Left kidney (tissue), 2 donors: ENCODE measurements around the gene UTS2B. TPM values are rescaled to one million over a fixed set of nuclear protein-coding genes. Genes with fewer than 3 reads are reported as not detected.

Experiments used
- DNase-seq: peaks from one replicate; pipeline ENCODE4 v3.0.0-alpha.2; 2013
- polyA plus RNA-seq: library from polyadenylated mRNA; unstranded; fragments of 120-200 nt; gene quantifications from one replicate; pipeline ENCODE4 v1.2.1, GENCODE V29; 2013; ENCODE audit not compliant: insufficient read length

Gene UTS2B
- polyA plus RNA-seq, 1 donor = 0.80 TPM

DNA sequence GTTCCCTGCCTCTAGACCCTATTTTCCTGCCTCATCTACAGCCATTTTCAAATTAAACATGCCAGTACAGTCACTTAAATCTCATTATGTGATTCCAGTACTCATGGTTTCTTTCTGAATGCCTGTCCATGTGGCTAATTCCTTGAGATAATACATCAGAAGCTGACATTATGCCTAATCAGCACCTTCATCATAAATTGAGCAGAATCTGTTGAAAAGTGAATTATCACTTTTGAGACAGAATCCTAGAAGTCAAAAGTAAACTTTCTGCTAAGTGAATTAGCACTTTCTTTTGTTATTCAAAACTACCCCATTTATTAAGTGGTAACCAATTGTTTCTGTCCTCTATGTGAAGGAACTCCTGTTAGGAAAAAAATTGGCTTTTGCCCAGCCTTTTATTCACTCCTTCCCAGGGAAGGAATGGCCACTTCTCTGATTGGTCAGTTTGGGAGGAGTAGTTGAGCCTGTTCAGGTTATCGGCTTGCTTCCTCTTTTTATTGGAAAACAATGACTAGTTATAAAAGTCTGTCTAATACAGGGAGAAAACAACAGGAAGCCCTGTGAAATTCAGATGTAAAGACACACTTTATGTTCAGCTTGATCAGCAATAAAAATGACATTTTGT is 90.8 kb downstream of the UTS2B start:
- no peak for DNase-seq

DNA sequence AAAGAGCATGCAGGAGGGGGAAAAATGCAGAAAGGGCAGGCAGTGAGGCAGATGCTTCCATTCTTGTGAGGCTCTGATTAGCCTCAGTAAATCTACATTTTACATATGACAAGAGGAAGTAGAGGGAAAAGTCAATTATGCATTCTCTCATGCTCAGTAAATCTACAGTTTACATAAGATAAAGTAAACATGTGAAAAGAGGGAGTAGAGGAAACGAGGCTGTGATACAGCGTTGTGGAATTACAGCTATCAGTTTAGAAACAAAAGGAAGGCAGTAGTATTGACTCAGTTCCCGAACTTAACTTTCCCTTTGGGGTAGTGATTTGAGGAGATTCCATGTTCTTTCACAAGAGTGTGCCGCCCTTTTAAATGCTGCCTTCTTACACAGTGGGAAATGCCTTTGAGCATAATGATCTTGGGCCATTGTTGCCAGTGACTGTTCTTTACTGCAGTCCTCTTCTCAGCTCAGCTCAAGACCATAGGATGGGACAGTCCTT is 92.0 kb downstream of the UTS2B start:
- no peak for DNase-seq

DNA sequence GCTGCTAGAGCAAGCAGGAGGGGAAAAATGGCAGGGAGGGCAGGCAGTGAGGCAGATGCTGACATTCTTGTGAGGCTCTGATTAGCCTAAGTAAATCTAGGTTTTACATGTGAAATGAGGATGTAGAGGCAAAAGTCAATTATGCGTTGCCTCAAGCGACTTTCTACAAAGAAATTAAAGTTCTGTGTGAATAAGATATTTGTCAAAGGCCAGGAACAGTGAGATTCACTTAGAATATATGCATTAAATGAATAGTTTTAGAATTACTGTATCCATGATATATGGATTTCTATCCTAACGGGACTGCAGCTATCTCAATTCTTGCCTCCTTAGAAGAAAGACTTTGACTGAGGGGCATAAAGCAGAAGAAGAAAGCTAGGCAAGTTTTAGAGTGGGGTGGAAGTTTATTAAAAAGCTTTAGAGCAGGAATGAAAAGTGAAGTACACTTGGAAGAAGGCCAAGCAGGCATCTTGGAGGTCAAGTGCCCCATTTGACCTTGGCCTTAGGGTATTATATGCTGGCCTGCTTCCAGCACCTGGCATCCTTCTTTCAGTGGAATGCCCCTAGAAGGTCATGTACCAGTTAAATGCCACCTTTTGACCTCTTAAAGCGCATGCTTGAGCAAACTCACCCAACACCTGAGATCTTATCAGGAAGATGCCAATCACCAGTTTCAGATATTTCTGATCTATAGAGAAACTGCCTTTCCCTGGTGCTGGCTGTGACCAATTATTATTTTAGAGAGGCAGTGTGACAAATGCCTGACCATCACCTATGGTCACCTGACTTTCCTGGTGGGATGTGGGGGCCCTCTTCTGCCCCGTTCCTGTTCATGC is 93.1 kb downstream of the UTS2B start:
- DNase-seq = no peak

DNA sequence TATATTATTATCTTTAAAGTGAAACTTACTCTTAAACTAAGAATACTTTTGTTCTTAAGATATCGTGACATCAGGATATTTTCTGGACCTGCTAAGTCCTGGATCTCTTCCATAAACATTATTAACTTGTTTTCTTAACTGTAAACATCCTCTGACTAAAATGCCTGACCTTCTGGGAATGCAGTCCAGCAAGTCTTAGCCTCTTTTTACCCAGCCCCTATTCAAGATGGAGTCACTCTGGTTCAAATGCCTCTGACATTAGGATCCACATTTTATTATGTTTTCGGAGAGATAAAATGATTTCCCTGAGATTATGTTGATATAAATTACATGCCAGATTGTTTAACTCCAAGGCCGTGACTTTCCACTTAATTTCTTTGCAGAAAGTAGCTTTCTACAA is 93.7 kb downstream of the UTS2B start:
- peak; percentile 13 for DNase-seq

DNA sequence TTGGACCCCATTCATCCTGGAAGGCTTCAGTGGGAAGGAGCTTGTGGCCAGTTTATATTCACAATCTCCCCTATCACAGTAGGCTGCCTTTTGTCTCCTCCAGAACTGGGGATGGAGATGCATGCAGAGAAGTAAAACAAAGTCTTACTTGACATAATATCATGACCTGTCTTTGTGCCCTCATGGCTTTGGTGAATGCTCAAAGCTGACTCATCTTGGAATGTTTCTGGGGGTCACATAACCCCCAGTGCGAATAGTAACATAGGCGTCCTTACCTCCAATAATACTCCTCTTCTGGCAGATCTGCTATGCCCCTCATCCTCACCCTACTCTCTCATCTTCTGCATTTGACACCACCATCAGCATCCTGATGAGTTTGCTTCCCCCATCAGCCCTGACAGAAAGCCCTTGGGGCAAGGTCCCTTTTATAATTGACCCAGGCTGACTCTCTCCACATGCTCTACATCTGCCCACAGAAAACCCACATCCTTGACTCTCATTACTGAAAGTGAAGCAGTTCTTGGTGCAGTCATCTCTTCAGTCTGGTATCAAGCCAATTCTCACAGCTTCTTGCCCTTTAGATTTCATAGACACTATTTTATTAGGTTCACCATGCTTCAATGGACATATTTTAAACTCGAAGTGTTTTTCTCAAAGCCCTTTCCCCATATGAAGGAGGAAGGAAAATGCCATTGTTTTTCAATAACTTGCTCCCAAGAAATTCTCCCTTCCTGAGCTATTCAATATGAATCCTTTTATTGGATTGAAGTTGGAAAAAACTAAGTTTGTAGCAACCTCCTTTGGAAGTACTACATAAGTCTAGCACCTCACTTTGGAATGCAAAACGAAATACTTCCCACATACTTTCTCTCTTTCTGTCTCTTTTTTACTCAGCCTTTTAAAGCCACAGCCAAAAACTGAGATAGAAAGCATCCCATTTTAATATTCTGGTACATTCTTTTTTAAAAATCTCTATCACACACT is 94.7 kb downstream of the UTS2B start:
- no peak for DNase-seq

DNA sequence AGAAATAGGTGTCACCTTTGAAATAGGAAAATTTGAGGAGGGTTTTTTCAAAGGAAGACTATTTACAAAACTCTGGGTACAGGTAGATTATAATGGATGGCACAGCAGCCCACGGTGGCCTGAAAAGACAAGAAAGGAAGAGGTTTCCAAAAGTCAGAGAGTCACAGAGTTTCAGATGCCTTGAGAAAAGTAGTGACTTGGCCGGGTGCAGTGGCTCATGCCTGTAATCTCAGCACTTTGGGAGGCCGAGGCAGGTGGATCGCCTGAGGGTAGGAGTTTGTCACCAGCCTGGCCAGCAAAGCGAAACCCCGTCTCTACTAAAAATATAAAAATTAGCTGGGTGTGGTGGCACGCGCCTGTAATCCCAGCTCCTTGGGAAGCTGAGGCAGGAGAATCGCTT is 96.1 kb downstream of the UTS2B start:
- no peak for DNase-seq

DNA sequence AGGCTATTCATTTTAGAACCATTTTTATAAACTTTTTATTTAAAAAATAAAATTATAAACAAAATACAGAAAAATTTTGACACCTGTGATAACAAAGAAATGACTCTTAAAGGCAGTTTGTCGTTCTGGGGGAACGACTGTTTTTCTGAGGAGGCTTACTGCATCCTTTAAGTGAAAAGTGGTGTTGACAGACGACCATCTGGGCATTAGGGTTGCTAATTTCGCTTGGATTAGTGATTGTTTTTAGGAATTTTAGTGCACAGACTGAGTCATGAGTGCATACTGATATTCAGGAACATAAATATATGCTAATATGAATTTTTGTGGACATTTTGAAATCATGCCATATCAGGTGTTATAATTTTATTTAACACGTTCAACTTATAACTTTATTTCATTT is 102.8 kb downstream of the UTS2B start:
- DNase-seq = no peak

DNA sequence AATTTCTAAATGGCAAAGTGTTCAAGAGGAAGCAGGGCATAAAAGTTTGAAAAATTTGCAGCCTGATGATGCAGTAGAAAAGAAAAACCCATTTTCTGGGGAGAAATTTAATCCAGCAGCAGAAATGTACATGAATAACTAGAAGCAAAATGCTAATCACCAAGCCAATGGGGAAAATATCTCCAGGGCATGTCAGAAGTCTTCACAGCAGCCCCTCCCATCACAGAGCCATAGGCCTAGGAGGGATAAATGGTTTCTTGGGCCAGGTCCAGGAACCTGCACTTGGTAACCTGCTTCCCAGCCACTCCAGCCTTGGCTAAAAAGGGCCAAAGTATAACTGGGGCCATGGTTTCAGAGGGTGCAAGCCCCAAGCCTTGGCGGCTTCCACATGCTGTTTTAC is 108.7 kb downstream of the UTS2B start:
- DNase-seq = no peak

DNA sequence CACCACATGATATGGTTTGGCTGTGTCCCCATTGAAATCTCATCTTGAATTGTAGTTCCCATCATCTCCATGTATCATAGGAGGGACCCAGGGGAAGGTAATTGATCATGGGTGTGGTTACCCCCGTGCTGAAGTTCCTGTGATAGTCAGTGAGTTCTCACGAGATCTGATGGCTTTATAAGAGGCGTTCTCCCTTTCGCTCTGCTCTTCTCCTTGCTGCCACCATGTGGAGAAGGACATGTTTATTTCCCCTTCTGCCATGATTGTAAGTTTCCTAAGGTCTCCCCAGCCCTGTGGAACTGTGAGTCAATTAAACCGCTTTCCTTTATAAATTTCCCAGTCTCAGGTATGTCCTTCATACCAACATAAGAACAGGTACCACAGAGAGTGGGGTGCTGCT is 109.4 kb downstream of the UTS2B start:
- DNase-seq = no peak

DNA sequence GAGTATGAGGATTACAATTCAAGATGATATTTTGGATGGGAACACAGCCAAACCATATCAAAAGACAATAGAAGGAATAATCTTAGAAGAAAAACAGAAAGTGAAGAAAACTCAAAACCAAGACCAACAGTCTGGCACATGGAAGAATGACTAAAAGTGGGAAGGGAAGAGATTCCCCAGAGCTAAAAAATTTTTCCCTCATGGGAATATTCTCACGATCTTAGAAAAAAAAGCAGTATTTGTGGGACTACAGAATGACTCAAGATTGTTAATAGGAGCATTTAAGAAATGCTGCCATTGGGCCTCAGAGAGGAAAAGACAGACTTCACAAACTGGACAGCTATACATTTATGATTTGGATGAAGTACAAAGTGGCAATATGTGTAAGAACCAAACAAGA is 113.0 kb downstream of the UTS2B start:
- DNase-seq = no peak

Other genes starting within 250 kb of the UTS2B start
- gene OSTN, start 131.3 kb downstream of the UTS2B start, polyA plus RNA-seq = 8.1 TPM
- gene CCDC50, start 1.1 kb downstream of the UTS2B start, polyA plus RNA-seq = 79.5 TPM
- gene PYDC2, start 130.6 kb upstream of the UTS2B start, polyA plus RNA-seq = not detected